ENCODE results near the gene BCKDHA. TPM values are rescaled to one million over a fixed set of nuclear protein-coding genes. Genes with fewer than 3 reads are reported as not detected.
A peak's percentile ranks its signal among the peaks of the same experiment; 100 is the strongest.

Gene BCKDHA
- total RNA-seq, 1 donor from 2014 or later = 16.3 TPM

GRCh38 chr19:41356984-41357739, 40.5 kb upstream of the BCKDHA start:
- Mint-ChIP-seq H3K9me3 (ENCODE audit: low read depth) (no peaks in the 10 kb centered on the region), H3K27me3 (peaks cover 23% of the 10 kb centered on the region), H3K4me3 (ENCODE audit: low read depth) (no peak overlapping the region), H3K36me3 (ENCODE audit: insufficient read depth) (no peaks in the 10 kb centered on the region), H3K27ac (peak overlapping the region; percentile 15), H3K4me1 (ENCODE audit: low read depth) (peaks cover 6% of the 10 kb centered on the region)
- TF ChIP-seq CTCF (IDR thresholded peaks at IDR 0.05; ENCODE audit: unreplicated experiment) = no peak
- DNase-seq (ENCODE audit: low spot score, unreplicated experiment) = no peak

- H3K4me3 Mint-ChIP-seq (ENCODE audit: low read depth) = no peak overlapping the region
- no peak overlapping the region for H3K27ac Mint-ChIP-seq
- no peaks in the 10 kb centered on the region for H3K9me3 Mint-ChIP-seq (ENCODE audit: low read depth)
- TF ChIP-seq CTCF (IDR thresholded peaks at IDR 0.05; ENCODE audit: unreplicated experiment) = no peak
- no peaks in the 10 kb centered on the region for H3K36me3 Mint-ChIP-seq (ENCODE audit: insufficient read depth)
- peaks cover 4% of the 10 kb centered on the region for H3K4me1 Mint-ChIP-seq (ENCODE audit: low read depth)
- H3K27me3 Mint-ChIP-seq = peaks cover 18% of the 10 kb centered on the region
- no peak for DNase-seq (ENCODE audit: low spot score, unreplicated experiment)
These were observed 39.9 kb upstream of the BCKDHA start for GRCh38 chr19:41357746-41358145.

DNA sequence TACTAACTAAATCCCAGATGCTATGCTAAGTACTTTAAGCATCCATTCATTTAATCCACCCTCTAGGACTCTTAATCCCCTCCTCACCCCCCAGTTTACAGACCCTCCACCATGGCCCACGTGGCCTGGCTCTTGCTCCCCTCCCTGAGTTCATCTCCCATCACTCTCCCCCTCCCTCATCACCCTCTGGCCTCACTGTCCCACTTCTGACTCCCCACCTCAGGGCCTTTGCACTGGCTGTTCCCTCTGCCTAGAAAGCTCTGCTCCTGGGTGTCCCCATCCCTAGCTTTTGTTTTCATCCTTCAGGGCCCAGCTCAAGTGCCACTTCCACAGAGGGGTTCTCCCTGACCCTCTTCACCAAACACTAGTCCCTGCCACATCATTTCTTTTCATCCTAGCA, 37.9 kb upstream of the BCKDHA start:
- DNase-seq (ENCODE audit: low spot score, unreplicated experiment) = no peak
- TF ChIP-seq CTCF (IDR thresholded peaks at IDR 0.05; ENCODE audit: unreplicated experiment) = no peak
- Mint-ChIP-seq H3K36me3 (ENCODE audit: insufficient read depth) (no peaks in the 10 kb centered on the region), H3K9me3 (ENCODE audit: low read depth) (no peaks in the 10 kb centered on the region), H3K27ac (no peak overlapping the region), H3K4me1 (ENCODE audit: low read depth) (peaks cover 4% of the 10 kb centered on the region), H3K27me3 (peaks cover 10% of the 10 kb centered on the region), H3K4me3 (ENCODE audit: low read depth) (no peak overlapping the region)

- Mint-ChIP-seq H3K27ac (no peak overlapping the region), H3K4me1 (ENCODE audit: low read depth) (peaks cover 9% of the 10 kb centered on the region), H3K36me3 (ENCODE audit: insufficient read depth) (peaks cover 3% of the 10 kb centered on the region), H3K27me3 (no peaks in the 10 kb centered on the region), H3K4me3 (ENCODE audit: low read depth) (peak overlapping the region; percentile 93), H3K9me3 (ENCODE audit: low read depth) (no peaks in the 10 kb centered on the region)
- TF ChIP-seq CTCF (IDR thresholded peaks at IDR 0.05; ENCODE audit: unreplicated experiment) = no peak
- no peak for DNase-seq (ENCODE audit: low spot score, unreplicated experiment)
These were observed 35.3 kb upstream of the BCKDHA start for GRCh38 chr19:41362143-41362847.

DNA sequence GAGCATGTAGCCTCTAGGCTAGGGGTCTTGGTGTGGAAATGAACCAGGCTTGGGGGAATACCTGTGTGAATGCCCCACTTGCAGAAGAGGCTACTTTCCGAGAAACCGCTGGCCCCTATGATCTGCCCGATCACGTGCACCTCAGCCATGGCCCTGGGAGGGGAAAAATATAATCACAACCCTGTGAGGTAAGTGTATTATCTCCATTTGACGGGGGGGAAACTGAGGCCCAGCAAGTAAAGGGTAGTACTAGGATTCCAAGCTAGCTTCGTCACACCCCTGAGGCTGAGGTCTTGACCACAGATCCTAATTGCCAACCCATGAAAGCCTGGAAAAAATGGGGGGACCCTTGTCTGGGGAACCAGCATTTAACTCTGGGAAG, 34.3 kb upstream of the BCKDHA start:
- Mint-ChIP-seq H3K36me3 (ENCODE audit: insufficient read depth) (peaks cover 3% of the 10 kb centered on the region), H3K4me1 (ENCODE audit: low read depth) (peaks cover 11% of the 10 kb centered on the region), H3K27me3 (no peaks in the 10 kb centered on the region), H3K9me3 (ENCODE audit: low read depth) (no peaks in the 10 kb centered on the region), H3K27ac (peak overlapping the region; percentile 100), H3K4me3 (ENCODE audit: low read depth) (peak overlapping the region; percentile 93)
- DNase-seq (ENCODE audit: low spot score, unreplicated experiment) = no peak
- TF ChIP-seq CTCF (IDR thresholded peaks at IDR 0.05; ENCODE audit: unreplicated experiment) = no peak

All from progenitor cell of endocrine pancreas (in vitro differentiated cells).